HUES6 (cell line): Measurements from ENCODE around the gene COX4I1.

Experiments
- H3K27ac ChIP-seq: 2 replicates; pipeline ENCODE4 v1.7.0; 2013; ENCODE audit warnings: low read depth, mild to moderate bottlenecking, low read length, inconsistent platforms
- H3K27me3 ChIP-seq: 2 replicates; pipeline ENCODE4 v1.6.1; 2013; ENCODE audit warnings: low read length; ENCODE audit not compliant: control insufficient read depth, insufficient read depth
- H3K36me3 ChIP-seq: 2 replicates; pipeline ENCODE4 v1.6.1; 2013; ENCODE audit warnings: low read length; ENCODE audit not compliant: control insufficient read depth, insufficient read depth
- H3K4me1 ChIP-seq: 2 replicates; pipeline ENCODE4 v1.6.1; 2013; ENCODE audit warnings: low read length; ENCODE audit not compliant: control insufficient read depth, insufficient read depth
- H3K4me3 ChIP-seq: 2 replicates; pipeline ENCODE4 v1.5.1; 2013; ENCODE audit warnings: low read depth, low read length
- H3K9ac ChIP-seq: one replicate; pipeline ENCODE4 v1.6.1; 2013; ENCODE audit warnings: mild to moderate bottlenecking, low read length
- H3K9me3 ChIP-seq: 2 replicates; pipeline ENCODE4 v1.6.1; 2013; ENCODE audit warnings: low read depth, low read length; ENCODE audit not compliant: control insufficient read depth, insufficient read depth

COX4I1 gene

DNA sequence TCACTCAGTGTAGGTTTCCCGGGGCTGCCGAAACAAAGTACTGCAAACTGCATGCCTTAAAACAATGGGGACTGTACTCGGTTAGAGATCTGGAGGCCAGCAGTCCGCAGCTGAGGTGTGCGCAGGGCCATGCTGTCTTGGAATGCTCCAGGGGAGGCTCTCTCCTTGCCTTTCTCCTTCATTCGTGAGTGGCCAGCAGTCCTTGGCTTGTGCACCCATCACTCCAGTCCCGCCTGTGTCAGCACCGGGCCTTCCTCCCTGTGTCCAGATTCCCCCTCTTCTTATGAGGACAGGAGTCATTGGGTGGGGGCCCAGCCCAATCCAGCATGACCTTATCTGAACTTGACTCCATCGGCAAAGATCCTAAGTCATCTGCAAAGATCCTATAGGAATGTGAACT, 43.4 kb downstream of the COX4I1 start:
- Histone ChIP-seq H3K4me3 (no peak overlapping the region), H3K4me1 (no peaks in the 10 kb centered on the region), H3K27me3 (peaks cover 6% of the 10 kb centered on the region; the same call in 1 of the 2 replicates), H3K9me3 (peaks cover 8% of the 10 kb centered on the region), H3K36me3 (no peaks in the 10 kb centered on the region), H3K27ac (no peak overlapping the region), H3K9ac (no peak overlapping the region)

DNA sequence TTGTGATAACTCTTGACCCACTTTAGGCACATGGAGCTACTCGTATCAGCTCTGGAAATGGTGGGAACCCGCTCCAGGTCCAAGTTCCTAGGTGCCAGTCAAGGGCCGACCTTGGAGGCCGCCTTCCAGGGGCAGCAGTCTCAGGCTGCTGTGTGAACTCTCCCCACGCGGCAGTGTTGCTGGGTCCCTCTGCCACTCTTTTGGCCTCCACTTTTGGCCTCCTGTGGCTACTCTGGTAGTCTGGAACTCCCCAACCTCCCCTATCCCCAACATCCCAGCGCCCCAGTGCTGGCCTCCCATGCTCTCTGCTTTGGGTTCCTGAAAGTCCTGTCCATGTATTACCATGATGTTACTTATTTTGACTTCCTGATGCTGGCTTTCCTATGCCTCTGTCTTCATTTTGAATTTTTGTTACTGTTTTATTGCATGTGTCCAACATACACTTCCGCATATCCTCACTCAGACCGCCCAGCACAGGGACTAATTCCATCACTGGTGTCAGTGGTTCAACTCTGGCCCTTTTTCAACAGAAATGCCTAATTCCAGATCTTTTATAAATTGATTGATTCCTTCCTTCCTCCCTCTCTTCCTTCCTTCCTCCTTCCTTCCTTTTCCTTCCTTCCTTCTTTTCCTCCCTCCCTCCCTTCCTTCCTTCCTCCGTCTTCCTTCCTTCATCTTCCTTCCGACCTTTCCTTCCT, 44.1 kb downstream of the COX4I1 start:
- Histone ChIP-seq H3K9me3 (peaks cover 8% of the 10 kb centered on the region), H3K4me1 (no peaks in the 10 kb centered on the region), H3K27me3 (peaks cover 6% of the 10 kb centered on the region; the same call in 1 of the 2 replicates), H3K27ac (no peak overlapping the region), H3K36me3 (no peaks in the 10 kb centered on the region), H3K4me3 (no peak overlapping the region), H3K9ac (no peak overlapping the region)

DNA sequence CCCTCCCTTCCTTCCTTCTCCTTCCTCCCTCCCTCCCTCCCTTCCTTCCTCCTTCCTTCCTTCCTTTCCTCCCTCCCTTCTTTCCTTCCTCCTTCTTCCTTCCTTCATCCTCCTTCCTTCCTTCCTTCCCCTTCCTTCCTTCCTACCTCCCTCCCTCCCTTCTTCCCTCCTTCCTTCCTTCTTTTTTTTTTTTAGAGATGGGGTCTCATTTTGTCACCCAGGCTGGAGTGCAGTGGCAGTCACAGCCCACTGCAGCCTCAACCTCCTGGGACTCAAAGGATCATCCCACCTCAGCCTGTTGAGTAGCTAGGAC, 44.6 kb downstream of the COX4I1 start:
- no peaks in the 10 kb centered on the region for H3K4me1 ChIP-seq
- peaks cover 6% of the 10 kb centered on the region; the same call in 1 of the 2 replicates for H3K27me3 ChIP-seq
- no peak overlapping the region for H3K27ac ChIP-seq
- H3K4me3 ChIP-seq = no peak overlapping the region
- H3K9me3 ChIP-seq = peaks cover 8% of the 10 kb centered on the region
- no peaks in the 10 kb centered on the region for H3K36me3 ChIP-seq
- no peak overlapping the region for H3K9ac ChIP-seq

DNA sequence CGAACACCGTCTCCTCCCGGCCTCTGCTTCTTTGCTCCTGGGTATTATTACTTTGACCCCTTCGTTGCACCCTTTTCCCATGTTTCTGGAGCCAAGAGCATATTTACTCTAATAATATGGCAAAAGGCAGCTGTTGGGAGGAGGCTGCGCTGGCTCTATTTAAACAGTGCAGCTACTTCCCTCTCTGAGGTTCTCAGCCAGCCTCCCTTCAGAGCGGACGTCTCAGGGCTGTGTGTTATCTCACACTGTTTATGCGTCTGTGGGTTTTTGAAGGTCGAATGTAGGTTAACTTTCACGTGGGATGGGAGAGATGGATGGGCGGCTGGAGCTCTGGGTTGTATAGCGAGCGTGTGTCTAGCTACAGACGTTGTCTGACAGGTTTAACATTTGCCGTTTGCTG, 45.3 kb downstream of the COX4I1 start:
- no peak overlapping the region for H3K4me3 ChIP-seq
- H3K36me3 ChIP-seq = no peaks in the 10 kb centered on the region
- no peaks in the 10 kb centered on the region for H3K4me1 ChIP-seq
- H3K27ac ChIP-seq = no peak overlapping the region
- H3K9ac ChIP-seq = no peak overlapping the region
- H3K27me3 ChIP-seq = peaks cover 6% of the 10 kb centered on the region; the same call in 1 of the 2 replicates
- H3K9me3 ChIP-seq = peaks cover 8% of the 10 kb centered on the region

DNA sequence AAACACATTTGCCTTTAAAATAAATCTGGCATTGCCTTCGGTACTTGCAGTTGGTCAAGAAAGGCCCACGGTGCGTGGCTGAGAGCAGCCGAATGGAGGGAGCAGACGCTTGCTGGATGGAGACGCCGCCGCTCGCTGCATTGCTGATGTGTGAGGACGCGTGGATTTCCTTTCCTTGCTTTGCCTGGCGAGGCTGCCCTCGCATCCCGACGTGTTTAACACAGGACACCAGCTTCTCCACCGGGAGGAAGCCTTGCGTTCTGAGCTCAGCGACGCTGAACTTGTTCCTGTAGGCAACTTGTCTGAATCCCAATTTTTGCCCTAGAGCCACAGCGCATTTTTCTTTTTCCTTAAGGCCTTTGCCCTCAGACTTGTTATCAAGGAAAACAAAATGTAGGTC, 45.8 kb downstream of the COX4I1 start:
- H3K27ac ChIP-seq = no peak overlapping the region
- no peak overlapping the region for H3K9ac ChIP-seq
- peaks cover 8% of the 10 kb centered on the region for H3K9me3 ChIP-seq
- no peaks in the 10 kb centered on the region for H3K36me3 ChIP-seq
- no peaks in the 10 kb centered on the region for H3K4me1 ChIP-seq
- no peak overlapping the region for H3K4me3 ChIP-seq
- H3K27me3 ChIP-seq = peaks cover 6% of the 10 kb centered on the region; the same call in 1 of the 2 replicates

DNA sequence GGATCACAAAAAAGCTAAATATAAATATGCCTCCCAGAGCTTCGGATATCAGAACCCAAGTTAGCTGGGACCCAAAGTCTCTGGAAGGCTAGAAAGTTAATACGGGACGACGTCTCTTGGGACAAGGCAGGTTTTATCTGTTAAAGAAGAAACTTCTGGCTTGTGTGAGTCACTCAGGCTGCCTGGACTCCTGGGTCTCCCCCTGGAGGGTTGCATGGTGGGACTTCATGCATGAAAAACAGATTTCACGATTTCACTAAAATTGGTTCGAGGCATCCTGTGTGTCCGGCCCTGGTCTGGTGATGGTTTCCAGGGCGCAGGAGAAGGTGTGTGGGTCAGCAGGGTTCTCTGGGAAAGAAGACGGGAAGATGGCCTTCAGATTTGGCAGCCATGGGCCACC, 47.0 kb downstream of the COX4I1 start:
- Histone ChIP-seq H3K4me1 (no peaks in the 10 kb centered on the region), H3K4me3 (no peak overlapping the region), H3K36me3 (no peaks in the 10 kb centered on the region), H3K9me3 (peaks cover 8% of the 10 kb centered on the region), H3K27ac (no peak overlapping the region), H3K9ac (no peak overlapping the region), H3K27me3 (peaks cover 2% of the 10 kb centered on the region; the same call in 1 of the 2 replicates)

DNA sequence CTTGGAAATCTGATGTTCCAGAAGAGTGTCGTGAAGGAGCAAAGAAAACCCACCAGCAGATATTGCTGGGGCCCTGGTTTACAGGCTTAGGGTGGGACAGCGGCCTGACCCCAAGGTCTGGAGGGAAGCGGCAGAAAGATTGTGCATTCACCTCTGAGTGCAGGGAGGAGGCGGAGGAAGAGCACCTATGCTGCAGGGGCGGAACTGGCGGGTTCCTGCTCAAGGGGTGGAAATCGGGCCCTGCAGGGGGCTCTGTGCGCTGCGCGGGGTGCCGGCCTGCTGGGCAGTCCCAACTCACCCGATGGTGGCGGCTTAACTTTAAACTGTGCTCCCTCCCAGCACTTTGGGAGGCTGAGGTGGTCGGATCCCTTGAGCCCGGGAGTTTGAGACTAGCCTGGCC, 47.5 kb downstream of the COX4I1 start:
- no peak overlapping the region for H3K27ac ChIP-seq
- no peak overlapping the region for H3K4me3 ChIP-seq
- no peak overlapping the region for H3K9ac ChIP-seq
- H3K27me3 ChIP-seq = peaks cover 2% of the 10 kb centered on the region; the same call in 1 of the 2 replicates
- no peaks in the 10 kb centered on the region for H3K4me1 ChIP-seq
- no peaks in the 10 kb centered on the region for H3K36me3 ChIP-seq
- H3K9me3 ChIP-seq = peaks cover 8% of the 10 kb centered on the region

DNA sequence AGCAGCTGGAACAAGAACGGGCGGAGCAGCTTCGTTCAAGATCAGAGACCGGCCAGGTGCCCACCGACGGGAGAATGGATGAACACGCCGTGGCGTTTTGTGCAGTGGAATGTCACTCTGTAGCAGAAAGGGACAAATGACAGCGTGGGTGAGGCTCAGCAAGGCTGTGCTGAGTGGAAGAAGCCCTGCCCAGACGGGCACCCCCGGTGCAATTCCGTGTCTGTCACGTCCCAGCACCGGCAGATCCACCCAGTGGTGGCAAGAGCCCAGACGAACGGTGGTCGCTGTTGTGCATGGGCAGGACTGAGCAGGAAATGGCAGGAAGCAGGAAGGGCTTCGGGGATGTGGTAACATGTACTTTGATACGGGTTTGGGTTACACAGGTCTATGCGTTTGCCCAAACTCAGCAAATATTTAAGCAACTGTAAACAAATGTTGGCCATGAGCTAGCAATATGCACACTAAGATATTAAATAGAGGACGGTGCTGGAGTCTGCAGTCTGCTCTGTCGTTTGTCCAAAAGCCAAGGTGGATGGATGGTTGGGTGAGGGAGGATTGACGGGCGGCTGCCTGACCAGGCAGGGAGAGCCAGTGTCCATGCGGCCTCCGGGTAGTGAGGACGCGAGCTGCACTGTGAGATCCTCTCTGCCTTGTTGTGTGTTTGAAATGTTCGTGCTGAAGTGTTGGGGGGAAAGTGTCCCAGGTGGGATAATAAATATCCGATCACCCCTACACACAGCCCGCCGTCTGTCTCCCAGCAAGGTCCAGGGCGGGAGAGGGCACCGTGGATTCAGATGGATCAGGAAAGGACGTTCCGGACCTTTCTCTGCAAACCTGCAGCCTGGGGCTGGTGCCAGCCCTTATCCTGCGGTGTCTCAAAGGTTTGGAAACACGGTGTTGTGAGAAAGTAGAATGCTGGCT, 48.4 kb downstream of the COX4I1 start:
- Histone ChIP-seq H3K9ac (no peak overlapping the region), H3K36me3 (no peaks in the 10 kb centered on the region), H3K27me3 (peaks cover 2% of the 10 kb centered on the region; the same call in 1 of the 2 replicates), H3K4me1 (no peaks in the 10 kb centered on the region), H3K27ac (no peak overlapping the region), H3K4me3 (no peak overlapping the region), H3K9me3 (peaks cover 3% of the 10 kb centered on the region)

DNA sequence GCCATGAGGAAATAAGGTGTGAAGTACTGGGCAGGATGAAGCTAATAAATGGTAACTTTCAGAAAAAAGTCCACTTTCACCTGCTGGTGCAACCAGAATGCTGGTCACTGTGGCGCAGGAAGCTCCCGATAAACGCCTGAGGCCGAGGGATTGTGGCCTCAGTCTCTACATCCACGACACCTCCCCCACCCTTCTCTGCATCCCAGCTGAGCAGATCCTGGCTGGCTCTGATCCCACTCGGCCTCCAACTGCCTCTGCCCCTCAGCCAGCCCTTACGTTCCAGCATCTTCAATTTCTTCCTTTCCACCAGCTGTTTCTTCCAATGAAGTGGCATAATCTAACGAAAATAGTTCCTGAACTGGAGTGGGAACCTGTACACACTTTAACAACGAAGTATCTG, 49.5 kb downstream of the COX4I1 start:
- H3K9ac ChIP-seq = no peak overlapping the region
- no peaks in the 10 kb centered on the region for H3K36me3 ChIP-seq
- H3K9me3 ChIP-seq = no peaks in the 10 kb centered on the region
- H3K27me3 ChIP-seq = peaks cover 2% of the 10 kb centered on the region; the same call in 1 of the 2 replicates
- no peak overlapping the region for H3K27ac ChIP-seq
- H3K4me3 ChIP-seq = no peak overlapping the region
- no peaks in the 10 kb centered on the region for H3K4me1 ChIP-seq

DNA sequence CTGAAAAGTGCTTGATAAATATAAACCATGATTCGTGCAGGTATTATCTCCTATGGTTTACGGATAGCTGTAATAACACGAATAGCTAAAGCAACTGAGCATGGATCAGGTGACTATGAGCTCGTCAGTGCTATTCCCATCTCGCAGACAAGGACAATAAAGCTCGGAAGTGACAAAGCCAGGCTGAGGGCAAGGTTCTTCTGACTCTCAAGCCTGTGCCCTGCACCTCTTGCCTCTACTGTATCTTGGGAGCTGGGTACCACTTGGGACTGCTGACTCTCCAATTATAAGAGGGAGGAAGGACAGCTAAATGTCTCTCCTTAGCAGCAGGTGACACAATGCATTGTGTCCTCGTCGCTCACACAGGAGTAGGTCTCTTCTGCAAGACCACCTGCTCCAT, 49.9 kb downstream of the COX4I1 start:
- Histone ChIP-seq H3K9ac (no peak overlapping the region), H3K27me3 (peaks cover 2% of the 10 kb centered on the region; the same call in 1 of the 2 replicates), H3K36me3 (no peaks in the 10 kb centered on the region), H3K9me3 (no peaks in the 10 kb centered on the region), H3K27ac (no peak overlapping the region), H3K4me3 (no peak overlapping the region), H3K4me1 (no peaks in the 10 kb centered on the region)

DNA sequence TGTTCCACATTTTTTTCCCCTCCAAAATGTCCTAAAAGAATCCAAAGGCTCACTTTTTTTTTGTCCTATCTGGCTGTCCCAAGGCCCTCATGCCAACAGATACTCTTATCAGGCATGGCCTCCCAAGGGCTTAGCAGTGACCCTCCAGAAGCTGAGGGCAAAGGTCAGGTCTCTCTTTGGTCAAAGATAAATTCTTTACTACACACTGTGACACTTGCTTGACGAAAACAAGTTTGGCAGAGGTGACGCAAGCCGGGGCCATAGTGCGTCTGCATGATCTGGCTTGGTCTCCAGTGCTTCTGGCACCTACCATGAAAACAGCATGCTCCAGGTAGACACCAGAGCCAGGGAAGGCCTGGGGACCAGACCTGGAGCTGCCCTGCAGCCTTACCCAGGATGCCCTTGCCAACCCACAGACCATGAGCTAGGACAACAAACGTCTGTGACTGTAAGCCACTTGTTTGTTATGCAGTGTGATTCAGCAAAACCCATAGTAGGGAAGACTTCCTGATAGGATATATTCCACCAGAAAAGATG, 50.9 kb downstream of the COX4I1 start:
- no peak overlapping the region for H3K27ac ChIP-seq
- no peak overlapping the region for H3K4me3 ChIP-seq
- H3K4me1 ChIP-seq = no peaks in the 10 kb centered on the region
- H3K36me3 ChIP-seq = no peaks in the 10 kb centered on the region
- H3K27me3 ChIP-seq = no peaks in the 10 kb centered on the region; the same call in 1 of the 2 replicates
- 0 out of 2 replicates have a peak, but pooled peaks cover 4% of the 10 kb centered on the region for H3K9me3 ChIP-seq
- no peak overlapping the region for H3K9ac ChIP-seq
